Neural cell (in vitro differentiated cells): ENCODE results near the gene ARHGAP42. TPM values are rescaled to one million over a fixed set of nuclear protein-coding genes. Genes with fewer than 3 reads are reported as not detected.

Experiments
- H2AFZ ChIP-seq: fragments of 200-600, 300-800 bp; sonication (generic), shearing (Covaris generic); 2 replicates; pipeline ENCODE4 v1.6.0; 2014; ENCODE audit warnings: low read depth, mild to moderate bottlenecking, antibody characterized with exemption, low read length, moderate library complexity
- H3F3A ChIP-seq: fragments of 200-600 bp; shearing (Covaris generic); 2 replicates; pipeline ENCODE4 v1.6.1; 2016; ENCODE audit warnings: mild to moderate bottlenecking, moderate library complexity, mixed read lengths, antibody characterized with exemption, low read length; ENCODE audit not compliant: insufficient read depth, poor library complexity, severe bottlenecking
- H3K27ac ChIP-seq: fragments of 200-600, 300-800 bp; sonication (generic), shearing (Covaris generic); 2 replicates; pipeline ENCODE4 v1.5.1; 2014; ENCODE audit warnings: mild to moderate bottlenecking, low read length, moderate library complexity
- H3K27me3 ChIP-seq: fragments of 300-800, 200-600 bp; sonication (generic), shearing (Covaris generic); 2 replicates; pipeline ENCODE4 v1.6.0; 2014; ENCODE audit warnings: mild to moderate bottlenecking, low read depth, low read length, moderate library complexity; ENCODE audit not compliant: insufficient read depth
- H3K36me3 ChIP-seq: fragments of 300-800, 200-600 bp; sonication (generic), shearing (Covaris generic); 2 replicates; pipeline ENCODE4 v1.5.1; 2014; ENCODE audit warnings: mild to moderate bottlenecking, antibody characterized with exemption, low read length, moderate library complexity; ENCODE audit not compliant: insufficient read depth
- H3K4me2 ChIP-seq: fragments of 300-800, 200-600 bp; sonication (generic), shearing (Covaris generic); 2 replicates; pipeline ENCODE4 v1.6.0; 2014; ENCODE audit warnings: mild to moderate bottlenecking, low read length
- H3K4me3 ChIP-seq: fragments of 300-800, 200-600 bp; sonication (generic), shearing (Covaris generic); 2 replicates; pipeline ENCODE4 v1.5.1; 2014; ENCODE audit warnings: mild to moderate bottlenecking, low read length, moderate library complexity
- H3K79me2 ChIP-seq: fragments of 200-600 bp; shearing (Covaris generic); replicated peaks from 2 replicates; pipeline ENCODE4 v1.6.0; 2014; ENCODE audit warnings: mild to moderate bottlenecking, low read length, moderate library complexity; ENCODE audit not compliant: insufficient read depth
- H3K9ac ChIP-seq: fragments of 300-800, 200-600 bp; sonication (generic), shearing (Covaris generic); 2 replicates; pipeline ENCODE4 v1.6.1; 2016; ENCODE audit warnings: mild to moderate bottlenecking, low read length, mixed read lengths
- H3K9me2 ChIP-seq: fragments of 200-600 bp; shearing (Covaris generic); 2 replicates; pipeline ENCODE4 v1.6.1; 2016; ENCODE audit warnings: mild to moderate bottlenecking, low read length, mixed read lengths; ENCODE audit not compliant: insufficient read depth
- H3K9me3 ChIP-seq: fragments of 200-600, 300-800 bp; sonication (generic), shearing (Covaris generic); 2 replicates; pipeline ENCODE4 v1.6.1; 2016; ENCODE audit warnings: mild to moderate bottlenecking, mixed run types, low read length, moderate library complexity, mixed read lengths
- H4K20me1 ChIP-seq: fragments of 200-600 bp; shearing (Covaris generic); 2 replicates; pipeline ENCODE4 v1.6.1; 2016; ENCODE audit warnings: mild to moderate bottlenecking, mixed run types; ENCODE audit not compliant: insufficient read depth
- CTCF ChIP-seq: fragments of 450-650 bp; IDR thresholded peaks from 2 replicates; pipeline ENCODE4 v1.5.1; 2014; ENCODE audit warnings: antibody characterized with exemption, mild to moderate bottlenecking, moderate library complexity; ENCODE audit not compliant: poor library complexity, severe bottlenecking
- EP300 ChIP-seq: fragments of 450-650 bp; conservative IDR thresholded peaks from 2 replicates; pipeline ENCODE4 v1.6.1; 2014; ENCODE audit warnings: antibody characterized with exemption, mild to moderate bottlenecking, moderate library complexity; ENCODE audit not compliant: poor library complexity, severe bottlenecking
- EZH2 ChIP-seq: fragments of 200-600, 300-800 bp; shearing (Covaris generic), sonication (generic); IDR thresholded peaks from 2 replicates; pipeline ENCODE4 v1.6.1; 2014; ENCODE audit warnings: antibody characterized with exemption, low read length, borderline replicate concordance, mild to moderate bottlenecking; ENCODE audit not compliant: insufficient read depth, poor library complexity, severe bottlenecking
- MXI1 ChIP-seq: fragments of 450-650 bp; conservative IDR thresholded peaks from 2 replicates; pipeline ENCODE4 v1.6.1; 2014; ENCODE audit warnings: antibody characterized with exemption, mild to moderate bottlenecking; ENCODE audit not compliant: poor library complexity, severe bottlenecking
- POLR2AphosphoS5 ChIP-seq: IDR thresholded peaks from 2 replicates; pipeline ENCODE4 v1.6.1; 2012
- RAD21 ChIP-seq: fragments of 450-650 bp; conservative IDR thresholded peaks from 2 replicates; pipeline ENCODE4 v1.6.1; 2014; ENCODE audit warnings: antibody characterized with exemption, mild to moderate bottlenecking, moderate library complexity
- REST ChIP-seq: IDR thresholded peaks from 2 replicates; pipeline ENCODE4 v1.6.1; 2012; ENCODE audit warnings: borderline replicate concordance
- SMC3 ChIP-seq: fragments of 450-650 bp; conservative IDR thresholded peaks from 2 replicates; pipeline ENCODE4 v1.6.1; 2014; ENCODE audit warnings: antibody characterized with exemption, mild to moderate bottlenecking, moderate library complexity; ENCODE audit not compliant: poor library complexity
- TAF1 ChIP-seq: IDR thresholded peaks from 2 replicates; pipeline ENCODE4 v1.6.1; 2012; ENCODE audit warnings: low read depth
- polyA plus RNA-seq: library from polyadenylated mRNA; depleted of rRNA; stranded (reverse); fragments of >200 nt; gene quantifications from 2 replicates; pipeline ENCODE4 v1.2.3, GENCODE V29; 2014

The ARHGAP42 gene
- polyA plus RNA-seq, 1 donor from 2014 or later = 0.64 TPM

- no peak overlapping the region for H2AFZ ChIP-seq
- TF ChIP-seq TAF1 (no peak), POLR2AphosphoS5 (no peak), EZH2 (no peak), CTCF (no peak), MXI1 (no peak), REST (no peak), SMC3 (no peak), RAD21 (no peak), EP300 (no peak)
Measured at GRCh38 chr11:101022256-101022655, 335.2 kb downstream of the ARHGAP42 start.

GRCh38 chr11:101028644-101029043 is 341.6 kb downstream of the ARHGAP42 start:
- H3K9me3 ChIP-seq = no peaks in the 10 kb centered on the region
- no peak overlapping the region for H3K4me2 ChIP-seq
- H3K9ac ChIP-seq = no peak overlapping the region
- no peaks in the 10 kb centered on the region for H3K36me3 ChIP-seq
- TF ChIP-seq MXI1 (no peak), POLR2AphosphoS5 (no peak), RAD21 (no peak), TAF1 (no peak), CTCF (no peak), EP300 (no peak), SMC3 (no peak), REST (no peak), EZH2 (no peak)
- no peaks in the 10 kb centered on the region for H4K20me1 ChIP-seq
- no peaks in the 10 kb centered on the region for H3F3A ChIP-seq
- H3K79me2 ChIP-seq = no peaks in the 10 kb centered on the region
- no peak overlapping the region for H2AFZ ChIP-seq
- H3K27me3 ChIP-seq = no peaks in the 10 kb centered on the region
- no peak overlapping the region for H3K27ac ChIP-seq
- H3K9me2 ChIP-seq = no peaks in the 10 kb centered on the region
- no peak overlapping the region for H3K4me3 ChIP-seq

More at GRCh38 chr11:101022256-101022655, 335.2 kb downstream of the ARHGAP42 start:
- H3K79me2 ChIP-seq = no peaks in the 10 kb centered on the region
- no peak overlapping the region for H3K27ac ChIP-seq
- H4K20me1 ChIP-seq = no peaks in the 10 kb centered on the region
- no peak overlapping the region for H3K9ac ChIP-seq
- no peaks in the 10 kb centered on the region for H3K9me2 ChIP-seq
- no peaks in the 10 kb centered on the region for H3F3A ChIP-seq
- H3K9me3 ChIP-seq = no peaks in the 10 kb centered on the region
- no peak overlapping the region for H3K4me2 ChIP-seq
- no peak overlapping the region for H3K4me3 ChIP-seq
- H3K27me3 ChIP-seq = no peaks in the 10 kb centered on the region
- H3K36me3 ChIP-seq = no peaks in the 10 kb centered on the region
